Measurements from ENCODE around the gene GALNTL6. TPM values are rescaled to one million over a fixed set of nuclear protein-coding genes. Genes with fewer than 3 reads are reported as not detected.

The GALNTL6 gene
- total and polyA plus RNA-seq, 9 of the 15 experiments (the other 6 are each of a cell fraction or from before 2014, with no cell fraction given), result 0.18 to 0.50 (median 0.29) TPM

DNA sequence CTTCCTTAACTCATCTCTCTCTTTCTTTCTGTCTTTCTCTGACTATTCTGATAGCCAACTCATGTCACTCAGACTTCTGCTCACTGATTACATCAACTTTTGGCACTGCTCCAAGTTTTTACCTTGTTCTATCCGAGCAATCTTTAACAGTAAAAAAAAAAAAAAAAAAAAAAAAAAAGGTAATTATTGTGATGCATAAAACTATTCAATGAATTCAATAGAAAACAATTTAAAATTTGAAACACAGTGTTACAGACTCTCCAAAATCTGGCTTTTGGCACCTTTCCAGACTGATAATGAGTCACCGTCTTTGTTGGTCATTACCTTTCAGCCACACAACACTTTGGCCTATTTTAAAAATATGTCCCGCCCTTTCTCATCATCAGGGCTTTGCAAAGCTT, 229.5 kb downstream of the GALNTL6 start (continued):
- TF ChIP-seq, protein P1, sequence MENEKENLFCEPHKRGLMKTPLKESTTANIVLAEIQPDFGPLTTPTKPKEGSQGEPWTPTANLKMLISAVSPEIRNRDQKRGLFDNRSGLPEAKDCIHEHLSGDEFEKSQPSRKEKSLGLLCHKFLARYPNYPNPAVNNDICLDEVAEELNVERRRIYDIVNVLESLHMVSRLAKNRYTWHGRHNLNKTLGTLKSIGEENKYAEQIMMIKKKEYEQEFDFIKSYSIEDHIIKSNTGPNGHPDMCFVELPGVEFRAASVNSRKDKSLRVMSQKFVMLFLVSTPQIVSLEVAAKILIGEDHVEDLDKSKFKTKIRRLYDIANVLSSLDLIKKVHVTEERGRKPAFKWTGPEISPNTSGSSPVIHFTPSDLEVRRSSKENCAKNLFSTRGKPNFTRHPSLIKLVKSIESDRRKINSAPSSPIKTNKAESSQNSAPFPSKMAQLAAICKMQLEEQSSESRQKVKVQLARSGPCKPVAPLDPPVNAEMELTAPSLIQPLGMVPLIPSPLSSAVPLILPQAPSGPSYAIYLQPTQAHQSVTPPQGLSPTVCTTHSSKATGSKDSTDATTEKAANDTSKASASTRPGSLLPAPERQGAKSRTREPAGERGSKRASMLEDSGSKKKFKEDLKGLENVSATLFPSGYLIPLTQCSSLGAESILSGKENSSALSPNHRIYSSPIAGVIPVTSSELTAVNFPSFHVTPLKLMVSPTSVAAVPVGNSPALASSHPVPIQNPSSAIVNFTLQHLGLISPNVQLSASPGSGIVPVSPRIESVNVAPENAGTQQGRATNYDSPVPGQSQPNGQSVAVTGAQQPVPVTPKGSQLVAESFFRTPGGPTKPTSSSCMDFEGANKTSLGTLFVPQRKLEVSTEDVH (IDR thresholded peaks at IDR 0.05; ENCODE audit: low read depth, partially characterized antibody), result no peak
- no peak for TF ChIP-seq PHF20 (IDR thresholded peaks at IDR 0.05; ENCODE audit: partially characterized antibody)
- no peak for TF ChIP-seq ZNF165 (CRISPR knock-in tag; IDR thresholded peaks at IDR 0.05; ENCODE audit: borderline replicate concordance)
- TF ChIP-seq BMI1 (IDR thresholded peaks at IDR 0.05; ENCODE audit: low read length), result no peak
- TF ChIP-seq, protein P2, sequence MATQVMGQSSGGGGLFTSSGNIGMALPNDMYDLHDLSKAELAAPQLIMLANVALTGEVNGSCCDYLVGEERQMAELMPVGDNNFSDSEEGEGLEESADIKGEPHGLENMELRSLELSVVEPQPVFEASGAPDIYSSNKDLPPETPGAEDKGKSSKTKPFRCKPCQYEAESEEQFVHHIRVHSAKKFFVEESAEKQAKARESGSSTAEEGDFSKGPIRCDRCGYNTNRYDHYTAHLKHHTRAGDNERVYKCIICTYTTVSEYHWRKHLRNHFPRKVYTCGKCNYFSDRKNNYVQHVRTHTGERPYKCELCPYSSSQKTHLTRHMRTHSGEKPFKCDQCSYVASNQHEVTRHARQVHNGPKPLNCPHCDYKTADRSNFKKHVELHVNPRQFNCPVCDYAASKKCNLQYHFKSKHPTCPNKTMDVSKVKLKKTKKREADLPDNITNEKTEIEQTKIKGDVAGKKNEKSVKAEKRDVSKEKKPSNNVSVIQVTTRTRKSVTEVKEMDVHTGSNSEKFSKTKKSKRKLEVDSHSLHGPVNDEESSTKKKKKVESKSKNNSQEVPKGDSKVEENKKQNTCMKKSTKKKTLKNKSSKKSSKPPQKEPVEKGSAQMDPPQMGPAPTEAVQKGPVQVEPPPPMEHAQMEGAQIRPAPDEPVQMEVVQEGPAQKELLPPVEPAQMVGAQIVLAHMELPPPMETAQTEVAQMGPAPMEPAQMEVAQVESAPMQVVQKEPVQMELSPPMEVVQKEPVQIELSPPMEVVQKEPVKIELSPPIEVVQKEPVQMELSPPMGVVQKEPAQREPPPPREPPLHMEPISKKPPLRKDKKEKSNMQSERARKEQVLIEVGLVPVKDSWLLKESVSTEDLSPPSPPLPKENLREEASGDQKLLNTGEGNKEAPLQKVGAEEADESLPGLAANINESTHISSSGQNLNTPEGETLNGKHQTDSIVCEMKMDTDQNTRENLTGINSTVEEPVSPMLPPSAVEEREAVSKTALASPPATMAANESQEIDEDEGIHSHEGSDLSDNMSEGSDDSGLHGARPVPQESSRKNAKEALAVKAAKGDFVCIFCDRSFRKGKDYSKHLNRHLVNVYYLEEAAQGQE (IDR thresholded peaks at IDR 0.05; ENCODE audit: borderline replicate concordance), result no peak
- TF ChIP-seq, protein P2 (CRISPR knock-in tag; IDR thresholded peaks at IDR 0.05; ENCODE audit: low read depth), result no peak
- TF ChIP-seq PPARD (CRISPR knock-in tag; IDR thresholded peaks at IDR 0.05), result no peak
- TF ChIP-seq ZNF263 (CRISPR knock-in tag; IDR thresholded peaks at IDR 0.05; ENCODE audit: borderline replicate concordance), result no peak
- TF ChIP-seq ZNF778 (CRISPR knock-in tag; IDR thresholded peaks at IDR 0.05), result no peak
- no peak for TF ChIP-seq ZNF282 (CRISPR knock-in tag; IDR thresholded peaks at IDR 0.05)
- no peak for TF ChIP-seq CTBP1 (IDR thresholded peaks at IDR 0.05; ENCODE audit: borderline replicate concordance)
- TF ChIP-seq, protein P3, sequence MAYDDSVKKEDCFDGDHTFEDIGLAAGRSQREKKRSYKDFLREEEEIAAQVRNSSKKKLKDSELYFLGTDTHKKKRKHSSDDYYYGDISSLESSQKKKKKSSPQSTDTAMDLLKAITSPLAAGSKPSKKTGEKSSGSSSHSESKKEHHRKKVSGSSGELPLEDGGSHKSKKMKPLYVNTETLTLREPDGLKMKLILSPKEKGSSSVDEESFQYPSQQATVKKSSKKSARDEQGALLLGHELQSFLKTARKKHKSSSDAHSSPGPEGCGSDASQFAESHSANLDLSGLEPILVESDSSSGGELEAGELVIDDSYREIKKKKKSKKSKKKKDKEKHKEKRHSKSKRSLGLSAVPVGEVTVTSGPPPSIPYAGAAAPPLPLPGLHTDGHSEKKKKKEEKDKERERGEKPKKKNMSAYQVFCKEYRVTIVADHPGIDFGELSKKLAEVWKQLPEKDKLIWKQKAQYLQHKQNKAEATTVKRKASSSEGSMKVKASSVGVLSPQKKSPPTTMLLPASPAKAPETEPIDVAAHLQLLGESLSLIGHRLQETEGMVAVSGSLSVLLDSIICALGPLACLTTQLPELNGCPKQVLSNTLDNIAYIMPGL (CRISPR knock-in tag; IDR thresholded peaks at IDR 0.05), result no peak
- no peak for TF ChIP-seq SIX5 (IDR thresholded peaks at IDR 0.05; ENCODE audit: borderline replicate concordance in 1 of 2, insufficient read depth in 1 of 2, low read depth in 1 of 2, low read length in 2 of 2)
- no peak for TF ChIP-seq ARHGAP35 (IDR thresholded peaks at IDR 0.05; ENCODE audit: partially characterized antibody)
- no peak for TF ChIP-seq LEF1 (IDR thresholded peaks at IDR 0.05)
- TF ChIP-seq ZSCAN29 (IDR thresholded peaks at IDR 0.05), result no peak
- no peak for TF ChIP-seq NR4A1 (CRISPR knock-in tag; IDR thresholded peaks at IDR 0.05)
- TF ChIP-seq NR4A1 (tag; IDR thresholded peaks at IDR 0.05), result no peak
- TF ChIP-seq ZNF121 (CRISPR knock-in tag; conservative IDR thresholded peaks at IDR 0.05), result no peak

Data from K562 (cell line).